ENCODE results near the gene FAM234B. TPM values are rescaled to one million over a fixed set of nuclear protein-coding genes. Genes with fewer than 3 reads are reported as not detected.
A peak's percentile ranks its signal among the peaks of the same experiment; 100 is the strongest.

FAM234B gene
- total RNA-seq, 3 donors from 2014 or later: 4.6 to 21.4 (median 16.4) TPM

DNA sequence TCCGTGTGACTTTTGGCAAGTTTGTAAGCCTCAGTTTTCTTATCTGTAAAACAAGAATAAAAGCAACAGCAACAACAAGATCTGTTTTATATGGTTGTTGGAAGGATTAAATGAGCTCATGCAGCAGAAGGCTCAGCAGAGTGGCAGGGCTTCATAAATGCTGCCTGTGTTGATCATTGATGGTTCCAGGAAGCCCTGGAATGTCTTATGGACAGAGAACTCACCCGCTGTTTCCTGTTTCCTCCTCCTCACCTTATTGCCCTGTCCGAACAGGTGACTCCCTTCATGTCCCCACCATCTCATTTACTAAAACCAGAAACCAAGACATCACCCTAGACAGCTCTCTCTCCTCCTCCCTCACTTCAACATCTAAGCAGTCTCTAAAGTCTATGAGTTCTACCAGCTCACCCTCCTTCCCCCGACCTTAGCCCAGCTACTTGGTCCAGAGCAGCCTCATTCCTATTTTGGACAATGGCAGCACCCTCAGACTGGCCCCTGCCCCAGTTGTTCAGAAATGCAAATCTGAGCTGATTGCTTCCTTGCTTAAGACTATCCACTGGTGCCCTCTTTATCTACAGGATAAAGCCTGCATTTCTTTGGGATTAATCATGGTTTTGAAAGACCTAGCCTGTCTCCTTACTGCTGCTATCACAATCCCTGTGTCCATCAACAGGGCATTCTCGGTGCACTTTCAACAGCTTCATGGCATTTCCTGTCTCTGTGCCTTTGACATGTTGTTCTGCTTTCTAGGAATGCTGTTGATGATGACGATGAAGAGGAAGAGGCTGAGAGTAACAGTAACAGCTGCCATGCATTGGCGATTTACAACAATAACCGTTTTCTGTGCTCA, 80.7 kb downstream of the FAM234B start:
- no peak for DNase-seq (ENCODE audit: low spot score in 2 of 2)
- Histone ChIP-seq H3K27ac (no peak overlapping the region), H3K27me3 (no peaks in the 10 kb centered on the region), H3K4me1 (no peaks in the 10 kb centered on the region), H3K36me3 (no peaks in the 10 kb centered on the region), H3K9me3 (no peaks in the 10 kb centered on the region), H3K4me3 (no peak overlapping the region)
- intact Hi-C loops (cut with DNase I; ENCODE audit: low total_unique reads): no loop called here
- TF ChIP-seq POLR2AphosphoS5 (IDR thresholded peaks at IDR 0.05) (no peak), POLR2A (IDR thresholded peaks at IDR 0.05) (no peak)
- TF ChIP-seq, protein P1, sequence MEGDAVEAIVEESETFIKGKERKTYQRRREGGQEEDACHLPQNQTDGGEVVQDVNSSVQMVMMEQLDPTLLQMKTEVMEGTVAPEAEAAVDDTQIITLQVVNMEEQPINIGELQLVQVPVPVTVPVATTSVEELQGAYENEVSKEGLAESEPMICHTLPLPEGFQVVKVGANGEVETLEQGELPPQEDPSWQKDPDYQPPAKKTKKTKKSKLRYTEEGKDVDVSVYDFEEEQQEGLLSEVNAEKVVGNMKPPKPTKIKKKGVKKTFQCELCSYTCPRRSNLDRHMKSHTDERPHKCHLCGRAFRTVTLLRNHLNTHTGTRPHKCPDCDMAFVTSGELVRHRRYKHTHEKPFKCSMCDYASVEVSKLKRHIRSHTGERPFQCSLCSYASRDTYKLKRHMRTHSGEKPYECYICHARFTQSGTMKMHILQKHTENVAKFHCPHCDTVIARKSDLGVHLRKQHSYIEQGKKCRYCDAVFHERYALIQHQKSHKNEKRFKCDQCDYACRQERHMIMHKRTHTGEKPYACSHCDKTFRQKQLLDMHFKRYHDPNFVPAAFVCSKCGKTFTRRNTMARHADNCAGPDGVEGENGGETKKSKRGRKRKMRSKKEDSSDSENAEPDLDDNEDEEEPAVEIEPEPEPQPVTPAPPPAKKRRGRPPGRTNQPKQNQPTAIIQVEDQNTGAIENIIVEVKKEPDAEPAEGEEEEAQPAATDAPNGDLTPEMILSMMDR (IDR thresholded peaks at IDR 0.05): no peak

DNA sequence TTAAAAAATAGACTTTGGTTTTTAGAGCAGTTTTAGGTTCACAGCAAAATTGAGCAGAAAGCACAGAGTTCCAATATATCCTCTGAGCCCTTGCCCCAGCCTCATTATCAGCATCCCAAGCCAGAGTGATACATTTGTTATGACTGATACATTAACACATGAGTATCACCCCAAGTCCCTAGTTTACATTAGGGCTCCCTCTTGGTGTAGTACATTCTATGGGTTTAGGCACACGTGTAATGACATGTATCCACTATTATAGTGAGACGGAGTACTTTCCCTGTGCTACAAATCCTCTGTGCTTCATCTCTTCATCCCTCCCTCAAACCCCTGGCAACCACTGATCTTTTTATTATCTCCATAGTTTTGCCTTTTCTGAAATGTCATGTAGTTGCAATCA, 81.8 kb downstream of the FAM234B start:
- Histone ChIP-seq H3K4me1 (no peaks in the 10 kb centered on the region), H3K36me3 (no peaks in the 10 kb centered on the region), H3K27me3 (no peaks in the 10 kb centered on the region), H3K9me3 (no peaks in the 10 kb centered on the region), H3K4me3 (no peak overlapping the region), H3K27ac (no peak overlapping the region)
- DNase-seq (ENCODE audit: low spot score in 2 of 2): no peak
- intact Hi-C loops (cut with DNase I; ENCODE audit: low total_unique reads): no loop called here
- TF ChIP-seq POLR2A (IDR thresholded peaks at IDR 0.05): no peak
- TF ChIP-seq POLR2AphosphoS5 (IDR thresholded peaks at IDR 0.05): no peak
- TF ChIP-seq, protein P1 (IDR thresholded peaks at IDR 0.05): no peak

DNA sequence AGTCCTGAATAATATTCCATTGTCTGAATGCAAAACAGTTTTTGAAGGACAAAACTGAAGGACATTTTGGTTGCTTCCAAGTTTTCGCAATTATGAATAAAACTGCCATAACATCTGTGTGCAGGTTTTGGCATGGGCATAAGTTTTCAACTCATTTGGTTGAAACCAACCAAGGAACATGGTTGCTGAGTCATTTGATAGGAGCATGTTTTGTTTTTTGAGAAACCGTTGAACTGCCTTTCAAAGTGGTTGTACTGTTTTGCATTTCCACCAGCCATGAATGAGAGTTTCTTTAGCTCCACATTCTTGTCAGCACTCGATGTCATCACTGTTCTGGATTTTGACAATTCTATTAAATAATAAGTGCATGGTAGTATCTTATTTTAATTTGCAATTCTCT, 82.3 kb downstream of the FAM234B start:
- intact Hi-C loops (cut with DNase I; ENCODE audit: low total_unique reads): no loop called here
- TF ChIP-seq POLR2A (IDR thresholded peaks at IDR 0.05) (no peak), POLR2AphosphoS5 (IDR thresholded peaks at IDR 0.05) (no peak)
- TF ChIP-seq, protein P1 (IDR thresholded peaks at IDR 0.05): no peak
- no peaks in the 10 kb centered on the region for H3K9me3 ChIP-seq
- no peak overlapping the region for H3K4me3 ChIP-seq
- H3K27ac ChIP-seq: no peak overlapping the region
- no peaks in the 10 kb centered on the region for H3K27me3 ChIP-seq
- no peaks in the 10 kb centered on the region for H3K4me1 ChIP-seq
- DNase-seq (ENCODE audit: low spot score in 2 of 2): no peak
- H3K36me3 ChIP-seq: no peaks in the 10 kb centered on the region

DNA sequence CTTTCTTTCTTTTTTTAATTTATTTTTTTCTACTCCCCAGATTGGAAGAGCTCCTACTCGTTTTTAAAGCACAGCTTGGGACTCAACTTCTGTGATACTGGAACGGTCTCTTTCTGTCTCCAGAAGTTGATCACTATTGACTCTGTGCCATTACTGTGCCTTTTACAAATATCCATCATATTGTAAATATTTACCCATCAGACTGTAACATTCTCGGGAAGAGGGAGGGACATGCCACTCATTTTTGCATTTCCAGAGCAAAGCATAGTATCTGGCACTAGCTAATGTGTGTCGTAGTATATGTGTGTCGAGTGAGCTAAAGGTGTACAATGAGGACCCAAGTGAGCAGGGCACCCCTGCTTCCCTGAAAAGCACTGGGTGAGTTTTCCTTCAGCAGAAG, 83.3 kb downstream of the FAM234B start:
- Histone ChIP-seq H3K36me3 (no peaks in the 10 kb centered on the region), H3K4me3 (no peak overlapping the region), H3K9me3 (no peaks in the 10 kb centered on the region), H3K4me1 (no peaks in the 10 kb centered on the region), H3K27me3 (no peaks in the 10 kb centered on the region), H3K27ac (peak overlapping the region; percentile 41 to 45)
- intact Hi-C loops (cut with DNase I; ENCODE audit: low total_unique reads): no loop called here
- no peak for TF ChIP-seq POLR2A (IDR thresholded peaks at IDR 0.05)
- TF ChIP-seq, protein P1 (IDR thresholded peaks at IDR 0.05): no peak
- TF ChIP-seq POLR2AphosphoS5 (IDR thresholded peaks at IDR 0.05): no peak
- DNase-seq (ENCODE audit: low spot score in 2 of 2): no peak

DNA sequence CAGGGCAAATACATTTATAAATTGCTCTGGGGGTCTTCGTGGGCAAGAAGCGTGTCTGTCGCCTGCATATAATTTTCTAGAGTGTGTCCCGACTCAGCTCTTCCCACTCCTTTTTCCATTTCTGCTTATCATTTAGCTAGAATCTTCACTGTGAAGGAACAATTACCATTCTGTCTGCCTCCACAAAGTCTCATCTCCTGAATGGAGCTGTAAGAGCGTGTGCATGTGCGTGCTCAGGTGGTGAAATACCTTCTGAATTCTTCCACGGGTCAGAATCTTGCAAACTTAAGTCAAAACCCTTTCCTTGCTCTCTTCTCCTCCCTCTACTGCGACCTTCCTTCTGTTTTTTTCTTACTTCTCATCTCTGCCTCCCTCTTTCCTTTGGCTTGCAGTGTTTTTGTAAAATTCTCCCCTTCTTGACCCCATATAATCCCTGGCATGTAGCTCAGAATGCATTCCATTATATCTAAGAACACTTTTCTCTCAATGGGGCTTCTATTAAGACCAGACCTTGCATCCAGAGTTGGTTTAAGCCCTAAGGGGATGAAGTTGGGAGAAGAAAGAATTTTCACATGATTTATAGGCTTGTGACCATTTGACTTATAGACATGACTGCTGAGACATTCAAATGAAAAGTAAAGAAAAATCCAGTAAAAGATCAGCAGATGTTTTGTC, 84.2 kb downstream of the FAM234B start:
- intact Hi-C loops (cut with DNase I; ENCODE audit: low total_unique reads): no loop called here
- no peak for DNase-seq (ENCODE audit: low spot score in 2 of 2)
- H3K27ac ChIP-seq: peak overlapping the region in 1 of 2 donors; percentile 66

More for the DNA sequence above, 84.2 kb downstream of the FAM234B start:
- TF ChIP-seq POLR2A (IDR thresholded peaks at IDR 0.05) (no peak), POLR2AphosphoS5 (IDR thresholded peaks at IDR 0.05) (no peak)
- TF ChIP-seq, protein P1 (IDR thresholded peaks at IDR 0.05): no peak
- no peaks in the 10 kb centered on the region for H3K4me1 ChIP-seq
- H3K4me3 ChIP-seq: no peak overlapping the region
- no peaks in the 10 kb centered on the region for H3K36me3 ChIP-seq
- H3K27me3 ChIP-seq: no peaks in the 10 kb centered on the region
- no peaks in the 10 kb centered on the region for H3K9me3 ChIP-seq
